Measurements from ENCODE around the gene CLIC6. TPM values are rescaled to one million over a fixed set of nuclear protein-coding genes. Genes with fewer than 3 reads are reported as not detected.

The CLIC6 gene
- total and polyA plus RNA-seq, 9 of the 15 experiments (the other 6 are each of a cell fraction or from before 2014, with no cell fraction given) = not detected

- TF ChIP-seq SMAD3 (CRISPR knock-in tag; conservative IDR thresholded peaks at IDR 0.05) (no peak), KAT2B (IDR thresholded peaks at IDR 0.05; ENCODE audit: low read depth, low read length) (no peak), ATF2 (CRISPR knock-in tag; IDR thresholded peaks at IDR 0.05) (no peak), ETS1 (conservative IDR thresholded peaks at IDR 0.05; ENCODE audit: control insufficient read depth, low read depth, low read length) (no peak), ZZZ3 (IDR thresholded peaks at IDR 0.05) (no peak)
Observed at GRCh38 chr21:34713621-34714020, 44.8 kb downstream of the CLIC6 start (continued).

- Histone ChIP-seq H3K9me3 (replicated peaks; ENCODE audit: control insufficient read depth, insufficient read depth, low read depth, low read length) (no peaks in the 10 kb centered on the region), H4K20me1 (replicated peaks; ENCODE audit: control insufficient read depth, insufficient read depth, low read length) (no peaks in the 10 kb centered on the region), H3K9ac (ENCODE audit: insufficient read depth in 1 of 2, low read depth in 2 of 2, low read length in 2 of 2) (no peak overlapping the region), H3K4me2 (ENCODE audit: insufficient read depth, low read length) (no peak overlapping the region; the same call in 1 of the 2 replicates), H3K27ac (ENCODE audit: extremely low read depth, low read depth, low read length) (no peak overlapping the region), H3K4me1 (replicated peaks in 1 of 2; ENCODE audit: control insufficient read depth in 2 of 2, insufficient read depth in 2 of 2, low read length in 2 of 2) (peaks cover 0 to 13% of the 10 kb centered on the region in 2 experiments; a peak in 3 of 5 replicates), H3K9me1 (ENCODE audit: control insufficient read depth, insufficient read depth, low read length) (no peaks in the 10 kb centered on the region), H3K79me2 (ENCODE audit: control insufficient read depth, insufficient read depth, low read length) (no peaks in the 10 kb centered on the region), H2AFZ (ENCODE audit: low read depth, low read length) (no peak overlapping the region), H3K4me3 (no peak overlapping the region), H3K36me3 (ENCODE audit: control insufficient read depth, insufficient read depth, low read length) (no peaks in the 10 kb centered on the region), H3K27me3 (ENCODE audit: control insufficient read depth in 2 of 2, insufficient read depth in 2 of 2, low read length in 2 of 2) (peaks cover 23 to 35% of the 10 kb centered on the region in 2 experiments)
- no peak for FAIRE-seq
- ATAC-seq = no peak
- TF ChIP-seq TAF9B (IDR thresholded peaks at IDR 0.05; ENCODE audit: partially characterized antibody) (no peak), ZNF175 (CRISPR knock-in tag; IDR thresholded peaks at IDR 0.05; ENCODE audit: low read depth) (no peak), SIX5 (IDR thresholded peaks at IDR 0.05; ENCODE audit: borderline replicate concordance in 1 of 2, insufficient read depth in 1 of 2, low read depth in 1 of 2, low read length in 2 of 2) (no peak)
- ChIA-PET CTCF (ENCODE audit: low intra/inter-chr PET ratio) (no interaction called here), POLR2A (no interaction called here)
- 7% methylated on average over 5 of the region's 5 CpGs for WGBS (ENCODE audit: insufficient coverage, low coverage, missing lambda C conversion rate)
- no TSS peak for BruUV-seq (replicated peaks)
- DNase-seq (ENCODE audit: extremely low read depth in 1 of 4, low spot score in 3 of 4) = no peak
- intact Hi-C loops (cut with micrococcal nuclease) (no loop called here), in situ Hi-C loops (cut with MboI) (no loop called here)
Observed at GRCh38 chr21:34715518-34715917, 46.7 kb downstream of the CLIC6 start.
